Naive thymus-derived CD4-positive, alpha-beta T cell (primary cell): ENCODE data around the gene PPP1R13L. TPM values are rescaled to one million over a fixed set of nuclear protein-coding genes. Genes with fewer than 3 reads are reported as not detected.

Experiments used
- ATAC-seq: fragments of 150-1000 bp; cut with Tn5 transposase; 2 replicates; pipeline ENCODE4 v1.10.0; 2021; ENCODE audit warnings: mild to moderate bottlenecking, moderate library complexity
- CTCF ChIA-PET: fragments of 350-600 bp; sonication (Branson Sonifier 250); formaldehyde crosslinking; loops from one replicate; lab custom pipeline; 2021; ENCODE audit warnings: antibody characterized with exemption; lab: Charles Lee
- POLR2A ChIA-PET: fragments of 350-600 bp; sonication (Branson Sonifier 250); formaldehyde crosslinking; loops from one replicate; lab custom pipeline; 2021; ENCODE audit warnings: antibody characterized with exemption, inconsistent platforms; lab: Charles Lee
- DNase-seq, 9 donors: peaks; one replicate each; pipeline versions ENCODE4 v3.0.0 to v3.0.0-alpha.2; 2020 to 2022; ENCODE audit warnings: mixed read lengths in 1 of 9
- H3K27ac ChIP-seq: one replicate; pipeline ENCODE4 v1.7.0; 2013; ENCODE audit warnings: mild to moderate bottlenecking, low read depth, low read length, moderate library complexity
- H3K27me3 ChIP-seq, 2 donors: one replicate each; pipeline ENCODE4 v1.7.0; 2013; ENCODE audit warnings: low read length in 2 of 2, mild to moderate bottlenecking in 2 of 2, moderate library complexity in 2 of 2; ENCODE audit not compliant: control insufficient read depth in 2 of 2, insufficient read depth in 2 of 2
- H3K36me3 ChIP-seq, 3 experiments: 1 replicate in 2 of 3; 2 replicates in 1 of 3; pipeline ENCODE4 v1.7.0; 2013; ENCODE audit warnings: low read length in 3 of 3, mild to moderate bottlenecking in 3 of 3, moderate library complexity in 1 of 3; ENCODE audit not compliant: insufficient read depth in 3 of 3, control insufficient read depth in 2 of 3
- H3K4me1 ChIP-seq, 2 donors: one replicate each; pipeline ENCODE4 v1.7.0; 2013; ENCODE audit warnings: low read length in 2 of 2, mild to moderate bottlenecking in 2 of 2, moderate library complexity in 1 of 2; ENCODE audit not compliant: control insufficient read depth in 2 of 2, insufficient read depth in 2 of 2
- H3K4me3 ChIP-seq: 2 replicates; pipeline ENCODE4 v1.7.0; 2013; ENCODE audit warnings: mild to moderate bottlenecking, low read length
- H3K9me3 ChIP-seq, 3 experiments: 1 replicate in 2 of 3; 2 replicates in 1 of 3; pipeline ENCODE4 v1.7.0; 2013; ENCODE audit warnings: low read length in 3 of 3; ENCODE audit not compliant: control insufficient read depth in 2 of 3
- H3K27ac Mint-ChIP-seq, 9 donors: one replicate each; pipeline ENCODE4 v1.8.0; 2020 to 2022; ENCODE audit warnings: mixed read lengths in 9 of 9, mild to moderate bottlenecking in 8 of 9, moderate library complexity in 5 of 9, inconsistent platforms in 2 of 9
- H3K27me3 Mint-ChIP-seq, 5 donors: one replicate each; pipeline ENCODE4 v1.8.0; 2021 to 2022; ENCODE audit warnings: mixed read lengths in 5 of 5, mild to moderate bottlenecking in 1 of 5
- H3K36me3 Mint-ChIP-seq, 5 donors: one replicate each; pipeline ENCODE4 v1.8.0; 2020 to 2022; ENCODE audit warnings: mixed read lengths in 5 of 5, mild to moderate bottlenecking in 3 of 5, inconsistent platforms in 1 of 5
- H3K4me1 Mint-ChIP-seq, 7 donors: one replicate each; pipeline ENCODE4 v1.8.0; 2020 to 2022; ENCODE audit warnings: mixed read lengths in 7 of 7, mild to moderate bottlenecking in 3 of 7, inconsistent platforms in 1 of 7
- H3K4me3 Mint-ChIP-seq, 10 donors: one replicate each; pipeline ENCODE4 v1.8.0; 2020 to 2022; ENCODE audit warnings: mild to moderate bottlenecking in 10 of 10, mixed read lengths in 10 of 10, moderate library complexity in 6 of 10, inconsistent platforms in 2 of 10
- H3K9me3 Mint-ChIP-seq, 11 donors: one replicate each; pipeline ENCODE4 v1.8.0; 2020 to 2022; ENCODE audit warnings: mixed read lengths in 11 of 11, mild to moderate bottlenecking in 4 of 11, inconsistent platforms in 1 of 11, moderate library complexity in 1 of 11
- intact Hi-C, 2 donors: fragments of 100-400 bp; cut with micrococcal nuclease; formaldehyde crosslinking; loops; one replicate each; pipeline ENCODE4 v1.15.1; 2023
- polyA plus RNA-seq, 2 donors: library from polyadenylated mRNA; unstranded; fragments of 300-500 nt; fragmentation: Illumina TruSeq; gene quantifications; one replicate each; pipeline ENCODE4 v1.2.3, GENCODE V29; 2021
- total RNA-seq, 6 experiments: library from RNA in 5 of 6; stranded (reverse) in 5 of 6; gene quantifications; 1 replicate in 5 of 6; 2 replicates in 1 of 6; pipeline ENCODE4 v1.2.3 and lab custom pipeline; 2021 to 2026

Gene PPP1R13L
- total and polyA plus RNA-seq, 7 experiments from 2014 or later, result 0.56 to 24.4 (median 3.2) TPM

GRCh38 chr19:45428384-45429231 is 23.7 kb upstream of the PPP1R13L start:
- intact Hi-C loops, result no loop called here
- Histone ChIP-seq H3K27ac (no peak overlapping the region), H3K36me3 (no peaks in the 10 kb centered on the region), H3K4me1 (peaks cover 10 to 13% of the 10 kb centered on the region in 2 donors), H3K4me3 (peak overlapping the region; percentile 35), H3K9me3 (no peaks in the 10 kb centered on the region), H3K27me3 (peaks cover 0 to 3% of the 10 kb centered on the region in 2 donors)
- Mint-ChIP-seq H3K27ac (peak overlapping the region in 2 of 9 donors; percentile 55 to 59), H3K9me3 (peaks cover 0 to 3% (median 0%) of the 10 kb centered on the region in 11 donors), H3K4me3 (peak overlapping the region; percentile 68 to 88 (median 80)), H3K4me1 (peaks cover 8 to 25% (median 18%) of the 10 kb centered on the region in 7 donors), H3K36me3 (no peaks in the 10 kb centered on the region), H3K27me3 (peaks cover 0 to 26% (median 3%) of the 10 kb centered on the region in 5 donors)
- CTCF ChIA-PET, result interaction anchor here (0.6 to 1.2 kb wide), 4 partner anchors 11 to 1289 kb away, joined by 4 to 8 read pairs (median 4); no protein-coding TSS in a partner anchor
- ATAC-seq, result peak; percentile 28
- DNase-seq, result no peak
- POLR2A ChIA-PET, result interaction anchor here (0.8 kb wide), 1 partner anchor 146 kb away, joined by 3 read pairs; no protein-coding TSS in a partner anchor

DNA sequence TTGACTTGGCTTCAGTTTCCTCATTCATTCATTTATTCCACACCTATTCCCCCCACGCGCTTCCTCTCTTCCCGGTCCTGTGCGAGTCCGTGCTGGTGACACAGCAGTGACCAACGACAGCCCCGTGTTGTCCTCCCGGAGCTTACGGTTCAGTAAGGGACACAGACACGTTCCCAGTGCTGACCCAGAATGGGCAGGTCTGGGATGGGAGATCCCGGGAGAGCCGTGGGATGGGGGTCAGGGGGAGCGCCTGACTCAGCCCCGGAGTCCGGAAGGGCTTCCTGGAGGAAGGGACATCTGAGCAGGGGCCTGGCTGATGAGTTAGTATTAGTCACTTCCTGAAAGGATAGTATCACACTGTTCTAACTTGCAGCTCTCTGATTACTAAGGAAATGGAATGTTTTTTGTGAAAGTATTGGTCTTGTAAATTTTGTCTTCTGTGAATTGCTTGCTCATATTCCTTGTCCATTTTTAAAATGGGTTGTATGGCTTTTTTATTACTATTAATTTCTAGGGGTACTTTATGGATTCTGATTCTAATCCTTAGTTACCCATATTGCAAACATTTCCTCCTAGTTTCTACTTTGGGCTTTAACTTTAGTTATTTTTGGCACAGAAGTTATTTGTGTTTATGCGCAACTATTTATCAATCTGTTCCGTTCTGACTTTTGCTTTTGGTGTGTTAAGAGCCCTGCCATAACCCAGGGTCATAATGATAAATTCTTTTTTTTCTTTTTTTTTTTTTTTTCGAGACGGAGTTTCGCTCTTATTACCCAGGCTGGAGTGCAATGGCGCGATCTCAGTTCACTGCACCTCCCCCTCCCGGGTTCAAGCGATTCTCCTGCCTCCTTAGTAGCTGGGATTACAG is 19.6 kb upstream of the PPP1R13L start:
- Mint-ChIP-seq H3K36me3 (peaks cover 0 to 9% (median 0%) of the 10 kb centered on the region in 5 donors), H3K27ac (peak overlapping the region; percentile 83 to 97 (median 91)), H3K9me3 (peaks cover 0 to 3% (median 0%) of the 10 kb centered on the region in 11 donors), H3K4me1 (peaks cover 22 to 51% (median 45%) of the 10 kb centered on the region in 7 donors), H3K4me3 (peak overlapping the region; percentile 88 to 100 (median 94)), H3K27me3 (peaks cover 0 to 16% (median 3%) of the 10 kb centered on the region in 5 donors)
- Histone ChIP-seq H3K36me3 (peaks cover 0 to 14% (median 0%) of the 10 kb centered on the region in 3 experiments), H3K4me3 (peak overlapping the region; percentile 72), H3K9me3 (no peaks in the 10 kb centered on the region), H3K27ac (peak overlapping the region; percentile 77), H3K27me3 (peaks cover 0 to 3% of the 10 kb centered on the region in 2 donors), H3K4me1 (peaks cover 20 to 21% of the 10 kb centered on the region in 2 donors)
- CTCF ChIA-PET, result no interaction called here
- intact Hi-C loops, result loop anchor here in 1 of 2 donors (5.0 kb wide), 2 partner anchors 158 to 268 kb away; partner anchors contain the start of genes OPA3, QPCTL and SNRPD2
- peak in 1 of 9 donors; percentile 60 for DNase-seq
- POLR2A ChIA-PET, result interaction anchor here (0.8 to 1.2 kb wide), 2 partner anchors 15 kb away, joined by 3 read pairs; no protein-coding TSS in a partner anchor
- peak; percentile 62 for ATAC-seq

DNA sequence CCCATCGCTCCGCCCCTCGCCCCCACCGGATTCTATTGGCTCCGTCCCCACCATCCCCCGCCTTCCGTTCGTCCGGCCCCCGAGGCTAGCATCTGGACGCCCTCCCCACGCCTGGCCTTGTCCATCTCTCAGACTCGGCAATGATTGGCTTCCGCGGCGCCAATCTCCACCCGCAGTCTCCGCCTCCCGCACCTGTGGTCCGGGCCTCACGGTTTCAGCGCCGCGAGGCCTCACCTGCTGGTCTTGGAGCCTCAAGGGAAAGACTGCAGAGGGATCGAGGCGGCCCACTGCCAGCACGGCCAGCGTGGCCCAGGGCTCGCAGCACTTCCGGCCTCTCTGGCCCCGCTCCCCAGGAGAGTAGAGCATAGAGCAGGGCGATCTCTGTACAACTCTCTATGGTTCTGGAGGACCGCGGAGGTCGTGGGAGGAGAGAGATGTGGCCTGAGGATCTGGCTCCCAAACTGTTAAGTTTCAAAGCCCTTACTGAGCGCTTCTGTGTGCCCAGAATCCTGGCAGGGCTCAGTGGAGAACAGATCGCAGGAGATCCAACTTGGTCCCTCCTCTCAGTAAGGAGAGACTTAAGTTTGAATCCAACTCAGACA is 18.8 kb upstream of the PPP1R13L start, which contains the start of gene ERCC1:
Gene ERCC1 (minus strand): TSS at position 329 of the 602 bp plus-strand sequence. CDS start 543 bp downstream, outside the sequence.
- H3K36me3 ChIP-seq, result peaks cover 0 to 14% (median 0%) of the 10 kb centered on the region in 3 experiments

DNA sequence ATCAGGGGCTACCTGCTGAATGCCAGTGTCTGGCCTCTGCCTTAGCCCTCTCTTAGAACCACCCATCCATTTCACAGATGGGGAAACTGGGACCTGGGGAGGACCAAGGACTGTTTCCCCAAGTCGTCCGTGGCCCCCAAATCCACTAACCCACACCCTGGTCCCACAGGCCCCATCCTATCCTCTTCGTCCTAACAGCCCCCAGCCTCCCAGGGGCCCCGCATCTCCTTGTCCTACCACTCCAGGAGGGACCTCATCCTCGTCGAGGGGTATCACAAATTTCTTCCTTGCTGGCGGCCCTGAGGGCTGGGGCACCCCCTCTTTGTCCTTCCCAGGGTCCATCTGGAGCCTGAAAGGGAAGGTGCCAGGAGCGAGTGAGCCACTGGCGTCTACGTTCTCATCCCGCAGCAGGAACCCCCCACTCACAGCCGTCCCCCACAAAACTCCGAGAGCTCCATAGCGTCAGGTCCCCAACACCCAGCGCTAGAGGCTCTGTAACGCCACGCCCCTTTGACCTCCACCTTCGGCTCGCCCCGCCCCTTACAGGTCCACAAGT is 18.2 kb upstream of the PPP1R13L start:
- H3K4me3 Mint-ChIP-seq, result peak overlapping the region; percentile 88 to 100 (median 94)
- peak overlapping the region; percentile 83 to 97 (median 91) for H3K27ac Mint-ChIP-seq
- peak; percentile 82 for ATAC-seq
- POLR2A ChIA-PET, result no interaction called here
- H3K4me3 ChIP-seq, result peak overlapping the region; percentile 72
- no peaks in the 10 kb centered on the region for H3K9me3 ChIP-seq
- H3K27ac ChIP-seq, result peak overlapping the region; percentile 77
- DNase-seq, result peak in 5 of 9 donors; percentile 53 to 75 (median 65)
- H3K27me3 Mint-ChIP-seq, result peaks cover 0 to 6% (median 0%) of the 10 kb centered on the region in 5 donors
- H3K4me1 Mint-ChIP-seq, result peaks cover 22 to 63% (median 49%) of the 10 kb centered on the region in 7 donors
- intact Hi-C loops, result loop anchor here (1.0 to 5.0 kb wide), 3 partner anchors 17 to 269 kb away; partner anchors contain the start of genes POLR1G (in 2 of the 2), OPA3 (in 1 of the 2), QPCTL (in 1 of the 2) and SNRPD2 (in 1 of the 2)
- peaks cover 0 to 2% (median 0%) of the 10 kb centered on the region in 11 donors for H3K9me3 Mint-ChIP-seq
- H3K36me3 ChIP-seq, result peaks cover 0 to 14% (median 0%) of the 10 kb centered on the region in 3 experiments
- CTCF ChIA-PET, result no interaction called here
- H3K4me1 ChIP-seq, result peaks cover 24% of the 10 kb centered on the region in 2 donors
- H3K36me3 Mint-ChIP-seq, result peaks cover 0 to 11% (median 7%) of the 10 kb centered on the region in 5 donors
- H3K27me3 ChIP-seq, result no peaks in the 10 kb centered on the region

More for the DNA sequence above, 18.8 kb upstream of the PPP1R13L start, which contains the start of gene ERCC1:
- peak in 7 of 9 donors; percentile 25 to 83 (median 52) for DNase-seq
- peak within 1 kb of the TSS; percentile 83 to 97 (median 91) for H3K27ac Mint-ChIP-seq
- peak; percentile 71 for ATAC-seq
- H3K4me3 ChIP-seq, result peak within 1 kb of the TSS; percentile 72
- intact Hi-C loops, result loop anchor here (1.0 to 5.0 kb wide), 3 partner anchors 17 to 269 kb away; partner anchors contain the start of genes POLR1G (in 2 of the 2), OPA3 (in 1 of the 2), QPCTL (in 1 of the 2) and SNRPD2 (in 1 of the 2)
- ChIA-PET POLR2A (interaction anchor here (0.8 to 1.2 kb wide), 2 partner anchors 14 to 16 kb away, joined by 3 read pairs; no protein-coding TSS in a partner anchor), CTCF (no interaction called here)
- peaks cover 24 to 28% of the 10 kb centered on the region in 2 donors for H3K4me1 ChIP-seq
- peaks cover 0 to 3% of the 10 kb centered on the region in 2 donors for H3K27me3 ChIP-seq
- peaks cover 0 to 9% (median 2%) of the 10 kb centered on the region in 5 donors for H3K36me3 Mint-ChIP-seq
- peak within 1 kb of the TSS; percentile 88 to 100 (median 94) for H3K4me3 Mint-ChIP-seq
- H3K27me3 Mint-ChIP-seq, result peaks cover 0 to 10% (median 3%) of the 10 kb centered on the region in 5 donors
- H3K9me3 ChIP-seq, result no peaks in the 10 kb centered on the region
- H3K9me3 Mint-ChIP-seq, result peaks cover 0 to 3% (median 0%) of the 10 kb centered on the region in 11 donors
- peaks cover 22 to 57% (median 50%) of the 10 kb centered on the region in 7 donors for H3K4me1 Mint-ChIP-seq
- peak within 1 kb of the TSS; percentile 77 for H3K27ac ChIP-seq

- intact Hi-C loops, result loop anchor here in 1 of 2 donors (5.0 kb wide), 2 partner anchors 160 to 270 kb away; partner anchors contain the start of genes OPA3, QPCTL and SNRPD2
- CTCF ChIA-PET, result interaction anchor here (0.6 kb wide), 1 partner anchor 45 kb away, joined by 8 read pairs; no protein-coding TSS in a partner anchor
- H3K27ac Mint-ChIP-seq, result peak overlapping the region in 7 of 9 donors; percentile 13 to 76 (median 30)
Observed at GRCh38 chr19:45421947-45422498, 17.2 kb upstream of the PPP1R13L start.

More at GRCh38 chr19:45421947-45422498, 17.2 kb upstream of the PPP1R13L start:
- Mint-ChIP-seq H3K36me3 (peaks cover 0 to 15% (median 7%) of the 10 kb centered on the region in 5 donors), H3K4me3 (peak overlapping the region in 8 of 10 donors; percentile 10 to 96 (median 48)), H3K4me1 (peaks cover 22 to 59% (median 44%) of the 10 kb centered on the region in 7 donors), H3K9me3 (peaks cover 0 to 2% (median 0%) of the 10 kb centered on the region in 11 donors), H3K27me3 (no peaks in the 10 kb centered on the region)
- no peak for ATAC-seq
- Histone ChIP-seq H3K36me3 (peaks cover 0 to 23% (median 0%) of the 10 kb centered on the region in 3 experiments), H3K4me1 (peaks cover 20 to 24% of the 10 kb centered on the region in 2 donors), H3K27me3 (no peaks in the 10 kb centered on the region), H3K9me3 (no peaks in the 10 kb centered on the region), H3K27ac (no peak overlapping the region), H3K4me3 (no peak overlapping the region)
- POLR2A ChIA-PET, result interaction anchor here (1.0 kb wide), 1 partner anchor 15 kb away, joined by 3 read pairs; no protein-coding TSS in a partner anchor
- DNase-seq, result no peak
